OCI-LY1 (cell line): ENCODE measurements around the gene FBXO3.

ENCODE experiments used
- EZH2 ChIP-seq: fragments of 200-600 bp; sonication (generic), shearing (Covaris generic); IDR thresholded peaks from 2 replicates; pipeline ENCODE4 v1.8.0; 2017; ENCODE audit warnings: borderline replicate concordance, mixed run types, mild to moderate bottlenecking, antibody characterized with exemption, low read length, moderate library complexity, mixed read lengths
- TF ChIP-seq, protein P1 (sequence below): fragments of 200-600 bp; sonication (generic), shearing (Covaris generic); IDR thresholded peaks from 2 replicates; pipeline ENCODE4 v1.5.1; 2017; ENCODE audit warnings: mild to moderate bottlenecking, antibody characterized with exemption, low read length, moderate library complexity, mixed read lengths

DNA sequence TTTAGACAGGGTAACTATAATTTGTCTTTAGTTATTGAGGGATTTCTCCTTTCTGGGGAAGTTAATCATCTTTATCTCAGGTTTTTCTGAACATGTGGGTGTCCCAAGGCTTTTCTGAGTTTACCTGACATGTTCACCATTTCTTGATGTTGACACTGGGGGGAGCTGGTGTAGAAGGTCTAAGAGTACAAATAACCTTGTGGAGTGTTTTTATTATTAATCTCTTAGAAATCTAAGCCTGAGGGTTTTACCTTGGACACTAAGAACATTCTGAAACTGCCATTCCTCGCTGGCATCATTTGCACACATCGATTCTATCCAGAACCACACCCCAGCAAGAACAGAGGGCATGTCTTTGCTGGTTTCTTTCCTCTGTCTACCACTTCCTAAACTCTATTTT is 58.1 kb downstream of the FBXO3 start:
- TF ChIP-seq EZH2 = no peak
- TF ChIP-seq, protein P1, sequence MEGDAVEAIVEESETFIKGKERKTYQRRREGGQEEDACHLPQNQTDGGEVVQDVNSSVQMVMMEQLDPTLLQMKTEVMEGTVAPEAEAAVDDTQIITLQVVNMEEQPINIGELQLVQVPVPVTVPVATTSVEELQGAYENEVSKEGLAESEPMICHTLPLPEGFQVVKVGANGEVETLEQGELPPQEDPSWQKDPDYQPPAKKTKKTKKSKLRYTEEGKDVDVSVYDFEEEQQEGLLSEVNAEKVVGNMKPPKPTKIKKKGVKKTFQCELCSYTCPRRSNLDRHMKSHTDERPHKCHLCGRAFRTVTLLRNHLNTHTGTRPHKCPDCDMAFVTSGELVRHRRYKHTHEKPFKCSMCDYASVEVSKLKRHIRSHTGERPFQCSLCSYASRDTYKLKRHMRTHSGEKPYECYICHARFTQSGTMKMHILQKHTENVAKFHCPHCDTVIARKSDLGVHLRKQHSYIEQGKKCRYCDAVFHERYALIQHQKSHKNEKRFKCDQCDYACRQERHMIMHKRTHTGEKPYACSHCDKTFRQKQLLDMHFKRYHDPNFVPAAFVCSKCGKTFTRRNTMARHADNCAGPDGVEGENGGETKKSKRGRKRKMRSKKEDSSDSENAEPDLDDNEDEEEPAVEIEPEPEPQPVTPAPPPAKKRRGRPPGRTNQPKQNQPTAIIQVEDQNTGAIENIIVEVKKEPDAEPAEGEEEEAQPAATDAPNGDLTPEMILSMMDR = peak; percentile 47
